ENCODE results near the gene GPC6. TPM values are rescaled to one million over a fixed set of nuclear protein-coding genes. Genes with fewer than 3 reads are reported as not detected.
"Not testable (repeated sequence)": the region's sequence is repeated elsewhere in the genome, so short reads cannot be mapped to it uniquely, and the experiment has no call there.

GPC6 gene
- total and polyA plus RNA-seq, 12 donors: 0.15 to 5.4 (median 2.5) TPM

- TF ChIP-seq CTCF (IDR thresholded peaks at IDR 0.05): no peak
- Histone ChIP-seq H3K36me3 (no peaks in the 10 kb centered on the region), H3K4me1 (no peaks in the 10 kb centered on the region), H3K27me3 (no peaks in the 10 kb centered on the region), H3K27ac (no peak overlapping the region), H3K4me3 (no peak overlapping the region), H3K9me3 (no peaks in the 10 kb centered on the region)
- intact Hi-C loops (cut with DNase I): no loop called here
- ATAC-seq (no peak), DNase-seq (no peak)
Measured at GRCh38 chr13:94209117-94209516, 982.5 kb downstream of the GPC6 start.

- H3K27me3 ChIP-seq; DNase-seq; H3K36me3 ChIP-seq; ATAC-seq; intact Hi-C loops (cut with DNase I); H3K9me3 ChIP-seq; H3K4me3 ChIP-seq; H3K27ac ChIP-seq; H3K4me1 ChIP-seq: not testable (repeated sequence)
- 96 to 97% methylated on average over 4 of the region's 4 CpGs for WGBS, 2 donors
Measured at GRCh38 chr13:94209913-94210312, 983.3 kb downstream of the GPC6 start.

GRCh38 chr13:94210816-94211215 lies 984.2 kb downstream of the GPC6 start:
- no peak overlapping the region for H3K27ac ChIP-seq
- ATAC-seq: no peak

GRCh38 chr13:94212196-94212595 lies 985.6 kb downstream of the GPC6 start:
- Histone ChIP-seq H3K4me3 (no peak overlapping the region), H3K9me3 (no peaks in the 10 kb centered on the region), H3K36me3 (no peaks in the 10 kb centered on the region), H3K27ac (no peak overlapping the region), H3K4me1 (no peaks in the 10 kb centered on the region), H3K27me3 (no peaks in the 10 kb centered on the region)
- ATAC-seq (no peak), DNase-seq (no peak)
- no peak for TF ChIP-seq CTCF (IDR thresholded peaks at IDR 0.05)
- intact Hi-C loops (cut with DNase I): no loop called here

More at GRCh38 chr13:94210816-94211215, 984.2 kb downstream of the GPC6 start:
- DNase-seq: no peak
- no peak for TF ChIP-seq CTCF (IDR thresholded peaks at IDR 0.05)
- no peaks in the 10 kb centered on the region for H3K4me1 ChIP-seq
- no peaks in the 10 kb centered on the region for H3K36me3 ChIP-seq
- no peaks in the 10 kb centered on the region for H3K27me3 ChIP-seq
- H3K4me3 ChIP-seq: no peak overlapping the region
- intact Hi-C loops (cut with DNase I): no loop called here
- no peaks in the 10 kb centered on the region for H3K9me3 ChIP-seq
- WGBS, 2 donors: 73 to 74% methylated on average over 5 of the region's 5 CpGs

GRCh38 chr13:94214121-94214520 lies 987.5 kb downstream of the GPC6 start:
- no peaks in the 10 kb centered on the region for H3K4me1 ChIP-seq
- no peaks in the 10 kb centered on the region for H3K9me3 ChIP-seq
- no peaks in the 10 kb centered on the region for H3K27me3 ChIP-seq
- no peak overlapping the region for H3K27ac ChIP-seq
- H3K4me3 ChIP-seq: no peak overlapping the region
- H3K36me3 ChIP-seq: no peaks in the 10 kb centered on the region
- ATAC-seq (no peak), DNase-seq (no peak)
- WGBS, 2 donors: 78 to 93% methylated on average over 1 of the region's 1 CpG
- no peak for TF ChIP-seq CTCF (IDR thresholded peaks at IDR 0.05)
- intact Hi-C loops (cut with DNase I): no loop called here

All from heart right ventricle (tissue), 16 donors.